AG10803 (cell line): ENCODE results near the gene MAPK4.
A peak's percentile ranks its signal among the peaks of the same experiment; 100 is the strongest.

Experiments
- DNase-seq: peaks from one replicate; pipeline ENCODE4 v3.0.0; 2010; ENCODE audit warnings: low read depth
- H3K4me3 ChIP-seq: 2 replicates; pipeline ENCODE4 v1.5.1; 2011; ENCODE audit warnings: mild to moderate bottlenecking, low read length, control low read depth
- TF ChIP-seq, protein P1 (sequence below): conservative IDR thresholded peaks from 2 replicates; pipeline ENCODE4 v1.5.1; 2011; ENCODE audit warnings: mild to moderate bottlenecking, low read length, control low read depth, inconsistent platforms

Gene MAPK4

DNA sequence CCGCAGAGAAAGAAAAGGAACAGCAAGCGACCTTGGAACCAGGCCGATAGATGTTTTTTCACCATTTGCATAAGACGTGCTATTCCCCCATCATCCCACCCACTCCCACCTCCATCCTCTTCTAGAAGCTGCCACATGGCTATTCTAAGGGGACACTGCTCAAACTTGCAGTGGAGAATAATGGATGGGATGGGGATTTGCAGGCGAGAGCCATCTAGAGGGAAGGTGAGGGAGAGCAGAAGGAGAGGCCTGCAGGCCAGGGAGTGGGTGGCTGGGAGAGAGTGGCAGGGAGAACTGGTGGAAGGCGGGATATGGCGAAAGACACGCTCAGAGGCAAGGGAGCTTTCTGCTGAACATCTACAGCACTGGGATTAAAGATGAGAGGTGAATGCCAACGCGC, 84.9 kb downstream of the MAPK4 start:
- no peak for DNase-seq
- TF ChIP-seq, protein P1, sequence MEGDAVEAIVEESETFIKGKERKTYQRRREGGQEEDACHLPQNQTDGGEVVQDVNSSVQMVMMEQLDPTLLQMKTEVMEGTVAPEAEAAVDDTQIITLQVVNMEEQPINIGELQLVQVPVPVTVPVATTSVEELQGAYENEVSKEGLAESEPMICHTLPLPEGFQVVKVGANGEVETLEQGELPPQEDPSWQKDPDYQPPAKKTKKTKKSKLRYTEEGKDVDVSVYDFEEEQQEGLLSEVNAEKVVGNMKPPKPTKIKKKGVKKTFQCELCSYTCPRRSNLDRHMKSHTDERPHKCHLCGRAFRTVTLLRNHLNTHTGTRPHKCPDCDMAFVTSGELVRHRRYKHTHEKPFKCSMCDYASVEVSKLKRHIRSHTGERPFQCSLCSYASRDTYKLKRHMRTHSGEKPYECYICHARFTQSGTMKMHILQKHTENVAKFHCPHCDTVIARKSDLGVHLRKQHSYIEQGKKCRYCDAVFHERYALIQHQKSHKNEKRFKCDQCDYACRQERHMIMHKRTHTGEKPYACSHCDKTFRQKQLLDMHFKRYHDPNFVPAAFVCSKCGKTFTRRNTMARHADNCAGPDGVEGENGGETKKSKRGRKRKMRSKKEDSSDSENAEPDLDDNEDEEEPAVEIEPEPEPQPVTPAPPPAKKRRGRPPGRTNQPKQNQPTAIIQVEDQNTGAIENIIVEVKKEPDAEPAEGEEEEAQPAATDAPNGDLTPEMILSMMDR, result no peak
- no peak overlapping the region for H3K4me3 ChIP-seq

- TF ChIP-seq, protein P1, result no peak
- no peak overlapping the region for H3K4me3 ChIP-seq
- no peak for DNase-seq
Observed at GRCh38 chr18:50647237-50647636, 87.3 kb downstream of the MAPK4 start.

GRCh38 chr18:50647792-50648191, 87.9 kb downstream of the MAPK4 start:
- DNase-seq, result no peak
- TF ChIP-seq, protein P1, result no peak
- no peak overlapping the region for H3K4me3 ChIP-seq

DNA sequence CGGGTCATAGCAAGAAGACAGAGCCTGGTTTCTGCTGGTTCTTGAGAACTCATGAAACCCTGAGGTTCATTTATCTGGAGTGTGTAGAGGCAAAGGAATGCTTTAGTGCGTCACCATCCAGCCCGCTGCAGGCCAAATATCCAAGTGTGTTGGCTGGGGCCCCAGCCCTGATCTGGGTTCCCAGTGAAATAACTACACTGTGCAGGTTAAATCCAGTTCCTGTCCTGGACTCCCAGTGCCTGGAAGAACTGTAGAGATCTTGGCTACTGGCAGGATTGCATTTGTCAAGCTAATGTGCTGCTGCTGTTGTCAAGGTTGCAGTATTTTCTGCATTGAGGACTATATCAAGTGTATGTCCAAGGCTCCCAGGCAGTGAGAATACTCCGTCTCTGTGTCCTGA, 89.9 kb downstream of the MAPK4 start:
- DNase-seq, result peak; percentile 17
- TF ChIP-seq, protein P1, result no peak
- no peak overlapping the region for H3K4me3 ChIP-seq

DNA sequence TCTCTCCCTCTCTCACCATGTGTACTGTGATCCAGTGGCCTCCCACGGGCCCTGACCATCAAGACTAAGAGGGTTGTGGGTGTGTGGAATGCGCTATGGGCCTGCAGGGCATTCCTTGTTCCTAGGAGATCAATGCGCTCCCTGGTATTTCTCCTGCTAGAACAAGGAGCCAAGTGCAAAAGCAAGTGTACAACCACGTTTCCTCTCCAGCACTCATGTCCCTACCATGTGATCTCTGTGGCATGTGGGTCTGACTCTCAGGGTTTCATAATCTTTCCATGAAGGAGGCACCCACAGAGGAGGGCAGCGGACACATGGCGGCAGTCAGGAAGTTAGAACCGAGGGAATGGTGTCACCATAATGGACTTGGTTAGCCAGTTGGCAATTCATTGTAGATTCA, 91.4 kb downstream of the MAPK4 start:
- DNase-seq, result no peak
- TF ChIP-seq, protein P1, result no peak

GRCh38 chr18:50653402-50654093, 93.7 kb downstream of the MAPK4 start:
- no peak for DNase-seq

More for the DNA sequence above, 91.4 kb downstream of the MAPK4 start:
- no peak overlapping the region for H3K4me3 ChIP-seq

DNA sequence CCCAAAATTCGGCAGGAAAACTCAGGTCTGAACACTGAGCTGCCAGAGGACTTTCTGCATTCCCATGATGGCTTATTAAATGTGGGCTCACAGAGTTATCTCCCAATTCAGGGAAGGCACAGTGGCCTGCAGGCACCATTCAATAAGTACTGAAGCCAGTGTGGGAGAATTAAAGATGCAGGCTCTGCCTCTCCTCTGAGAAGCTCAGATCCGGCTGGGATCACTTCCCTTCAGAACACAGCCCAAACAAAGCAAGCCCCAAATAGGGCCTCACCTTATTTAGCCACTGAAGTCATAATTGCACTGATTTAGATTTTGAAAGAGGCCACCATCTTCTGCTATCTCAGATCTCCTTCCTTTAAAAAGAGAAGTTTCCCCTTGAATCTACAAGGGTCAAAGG, 94.3 kb downstream of the MAPK4 start:
- H3K4me3 ChIP-seq, result no peak overlapping the region
- DNase-seq, result no peak
- TF ChIP-seq, protein P1, result no peak

More at GRCh38 chr18:50653402-50654093, 93.7 kb downstream of the MAPK4 start:
- TF ChIP-seq, protein P1, result no peak
- no peak overlapping the region for H3K4me3 ChIP-seq
